Caco-2 (cell line): ENCODE results near the gene C2orf68. TPM values are rescaled to one million over a fixed set of nuclear protein-coding genes. Genes with fewer than 3 reads are reported as not detected.

Experiments
- BruUV-seq: library from RNA; stranded (reverse); fragments of 400-500 nt; replicated peaks from 2 replicates; lab custom pipeline; 2021; lab: Mats Ljungman, UMichigan
- CTCF ChIA-PET: fragments of 300-600 bp; sonication (Branson Sonifier 250); formaldehyde crosslinking; loops from one replicate; lab custom pipeline; 2022; ENCODE audit warnings: antibody characterized with exemption; lab: Charles Lee
- POLR2A ChIA-PET: fragments of 300-600 bp; sonication (Branson Sonifier 250); formaldehyde crosslinking; loops from one replicate; lab custom pipeline; 2022; ENCODE audit warnings: antibody characterized with exemption; lab: Charles Lee
- DNase-seq, 2 experiments: peaks; one replicate each; pipeline versions ENCODE4 v3.0.0 to v3.0.0-alpha.2; 2020 to 2022
- H3K27me3 ChIP-seq: replicated peaks from 2 replicates; pipeline ENCODE4 v1.6.0; 2011; ENCODE audit warnings: low read length; ENCODE audit not compliant: control insufficient read depth, insufficient read depth
- H3K36me3 ChIP-seq: 2 replicates; pipeline ENCODE4 v1.5.1; 2011; ENCODE audit warnings: low read length; ENCODE audit not compliant: control insufficient read depth, insufficient read depth
- H3K4me1 ChIP-seq: fragments of 250-450 bp; sonication (Bioruptor Pico); 2 replicates; pipeline ENCODE4 v1.5.1; 2020; ENCODE audit warnings: mild to moderate bottlenecking
- H3K4me3 ChIP-seq: 2 replicates; pipeline ENCODE4 v1.5.1; 2011; ENCODE audit warnings: low read depth, mild to moderate bottlenecking, control low read depth, low read length
- H3K9me3 ChIP-seq: fragments of 250-450 bp; sonication (Bioruptor Pico); 2 replicates; pipeline ENCODE4 v1.5.1; 2020; ENCODE audit warnings: mild to moderate bottlenecking, moderate library complexity
- H3K27ac Mint-ChIP-seq: one replicate; pipeline ENCODE4 v1.8.0; 2022; ENCODE audit warnings: mixed read lengths; ENCODE audit not compliant: unreplicated experiment
- H3K27me3 Mint-ChIP-seq: one replicate; pipeline ENCODE4 v1.8.0; 2022; ENCODE audit warnings: mixed read lengths; ENCODE audit not compliant: insufficient read depth, unreplicated experiment
- H3K36me3 Mint-ChIP-seq: one replicate; pipeline ENCODE4 v1.8.0; 2022; ENCODE audit warnings: mild to moderate bottlenecking, mixed read lengths; ENCODE audit not compliant: insufficient read depth, unreplicated experiment
- H3K4me1 Mint-ChIP-seq: one replicate; pipeline ENCODE4 v1.8.0; 2022; ENCODE audit warnings: low read depth, mixed read lengths; ENCODE audit not compliant: unreplicated experiment
- H3K4me3 Mint-ChIP-seq: one replicate; pipeline ENCODE4 v1.8.0; 2022; ENCODE audit warnings: mild to moderate bottlenecking, moderate library complexity, mixed read lengths; ENCODE audit not compliant: unreplicated experiment
- H3K9me3 Mint-ChIP-seq: one replicate; pipeline ENCODE4 v1.8.0; 2022; ENCODE audit warnings: mixed read lengths; ENCODE audit not compliant: unreplicated experiment
- intact Hi-C: fragments of 100-400 bp; cut with micrococcal nuclease; formaldehyde crosslinking; loops from one replicate; pipeline ENCODE4 v1.10.0; 2022; ENCODE audit not compliant: unreplicated experiment
- total RNA-seq: library from RNA; stranded (reverse); gene quantifications from 2 replicates; pipeline ENCODE4 v1.2.3, GENCODE V29; 2022
- TF ChIP-seq, protein P1 (sequence below), 2 experiments: fragments of 200-600 bp in 1 of 2; IDR thresholded peaks; 1 replicate in 1 of 2; 2 replicates in 1 of 2; pipeline versions ENCODE4 v1.5.1 to v1.8.0; 2011 to 2022; ENCODE audit warnings: antibody characterized with exemption in 1 of 2, control low read depth in 1 of 2, inconsistent platforms in 1 of 2, low read depth in 1 of 2, low read length in 1 of 2, mild to moderate bottlenecking in 1 of 2, moderate library complexity in 1 of 2; ENCODE audit not compliant: insufficient read depth in 1 of 2, severe bottlenecking in 1 of 2, unreplicated experiment in 1 of 2

The C2orf68 gene
- total RNA-seq, 1 experiment from 2014 or later: 54.5 TPM

DNA sequence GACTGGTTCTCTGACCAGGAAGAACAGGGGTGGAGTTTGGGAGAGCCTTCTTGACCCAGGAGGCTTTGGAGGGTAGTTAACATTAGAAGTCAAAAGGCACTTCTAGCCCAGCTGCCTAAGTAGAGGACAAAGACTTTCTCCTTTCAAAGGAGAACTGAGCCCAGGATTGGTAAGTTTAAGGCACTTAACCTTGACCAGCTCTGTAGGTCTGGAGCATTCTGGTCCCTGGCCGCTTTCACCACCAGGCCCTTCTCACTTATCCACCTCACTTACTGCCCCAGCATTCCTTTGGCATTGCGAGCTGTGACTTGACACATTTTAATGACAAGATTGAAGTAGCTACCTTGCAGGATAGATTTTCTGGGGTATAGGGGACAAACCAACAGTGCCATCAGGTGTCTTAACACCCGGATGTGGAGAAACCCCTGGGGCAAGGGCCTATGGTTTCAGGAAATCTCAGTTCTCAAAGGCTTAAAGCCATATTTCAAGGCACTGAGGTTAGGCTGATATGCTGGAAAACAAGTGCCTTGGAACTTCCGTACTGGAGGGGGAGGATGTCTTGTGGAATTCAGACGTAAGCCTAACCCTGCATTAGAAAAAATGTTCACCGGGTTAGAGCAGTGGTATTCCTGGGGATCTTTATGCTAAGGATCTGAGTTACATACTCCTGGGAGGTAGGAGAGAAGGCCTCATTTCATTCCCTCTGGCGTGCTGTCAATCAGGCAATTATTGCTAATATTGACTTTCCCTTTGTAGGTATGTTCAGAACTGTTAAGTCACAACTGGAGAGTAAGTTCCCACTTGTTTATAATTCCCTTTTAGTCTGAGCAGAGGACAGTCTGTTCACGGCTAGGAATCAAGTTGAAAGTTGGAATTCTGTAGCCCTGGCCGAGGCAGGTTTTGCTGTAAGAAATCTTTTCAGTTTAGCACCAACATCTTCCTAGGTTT lies 4.3 kb downstream of the C2orf68 start:
- intact Hi-C loops: no loop called here
- Mint-ChIP-seq H3K9me3 (no peaks in the 10 kb centered on the region), H3K27me3 (no peaks in the 10 kb centered on the region), H3K4me1 (peaks cover 7% of the 10 kb centered on the region), H3K4me3 (no peak overlapping the region), H3K36me3 (peaks cover 69% of the 10 kb centered on the region), H3K27ac (no peak overlapping the region)
- Histone ChIP-seq H3K27me3 (no peaks in the 10 kb centered on the region), H3K36me3 (no peaks in the 10 kb centered on the region), H3K9me3 (no peaks in the 10 kb centered on the region), H3K4me3 (no peak overlapping the region), H3K4me1 (peaks cover 10% of the 10 kb centered on the region; the same call in 1 of the 2 replicates)
- CTCF ChIA-PET: interaction anchor here (0.5 to 0.6 kb wide), 2 partner anchors 9 to 45 kb away, joined by 3 to 4 read pairs; partner anchors contain the start of gene USP39
- DNase-seq: no peak
- TF ChIP-seq, protein P1, sequence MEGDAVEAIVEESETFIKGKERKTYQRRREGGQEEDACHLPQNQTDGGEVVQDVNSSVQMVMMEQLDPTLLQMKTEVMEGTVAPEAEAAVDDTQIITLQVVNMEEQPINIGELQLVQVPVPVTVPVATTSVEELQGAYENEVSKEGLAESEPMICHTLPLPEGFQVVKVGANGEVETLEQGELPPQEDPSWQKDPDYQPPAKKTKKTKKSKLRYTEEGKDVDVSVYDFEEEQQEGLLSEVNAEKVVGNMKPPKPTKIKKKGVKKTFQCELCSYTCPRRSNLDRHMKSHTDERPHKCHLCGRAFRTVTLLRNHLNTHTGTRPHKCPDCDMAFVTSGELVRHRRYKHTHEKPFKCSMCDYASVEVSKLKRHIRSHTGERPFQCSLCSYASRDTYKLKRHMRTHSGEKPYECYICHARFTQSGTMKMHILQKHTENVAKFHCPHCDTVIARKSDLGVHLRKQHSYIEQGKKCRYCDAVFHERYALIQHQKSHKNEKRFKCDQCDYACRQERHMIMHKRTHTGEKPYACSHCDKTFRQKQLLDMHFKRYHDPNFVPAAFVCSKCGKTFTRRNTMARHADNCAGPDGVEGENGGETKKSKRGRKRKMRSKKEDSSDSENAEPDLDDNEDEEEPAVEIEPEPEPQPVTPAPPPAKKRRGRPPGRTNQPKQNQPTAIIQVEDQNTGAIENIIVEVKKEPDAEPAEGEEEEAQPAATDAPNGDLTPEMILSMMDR (IDR thresholded peaks at IDR 0.05; ENCODE audit: insufficient read depth in 1 of 2, low read depth in 1 of 2, low read length in 1 of 2, severe bottlenecking in 1 of 2, unreplicated experiment in 1 of 2): no peak
- no TSS peak for BruUV-seq
- POLR2A ChIA-PET: no interaction called here

DNA sequence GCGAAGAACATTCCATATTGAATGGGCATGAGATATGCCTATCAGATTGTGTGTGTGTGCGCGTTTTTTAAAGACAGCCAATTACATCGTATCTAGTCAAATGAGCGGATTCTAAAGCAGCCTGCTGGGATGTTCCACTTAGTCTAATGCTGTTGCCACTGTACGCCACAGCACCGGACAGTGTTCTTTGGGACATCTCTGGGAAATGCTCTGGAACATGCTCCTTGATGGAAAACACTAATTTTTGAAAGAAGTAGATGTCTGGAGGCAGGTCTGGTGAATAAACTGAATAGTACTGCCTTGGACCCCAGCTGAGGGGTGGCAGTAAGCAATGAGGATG lies 5.8 kb downstream of the C2orf68 start:
- BruUV-seq: no TSS peak
- intact Hi-C loops: no loop called here
- Mint-ChIP-seq H3K9me3 (no peaks in the 10 kb centered on the region), H3K27ac (no peak overlapping the region), H3K4me3 (no peak overlapping the region), H3K4me1 (peaks cover 13% of the 10 kb centered on the region), H3K27me3 (no peaks in the 10 kb centered on the region), H3K36me3 (peaks cover 59% of the 10 kb centered on the region)
- TF ChIP-seq, protein P1 (IDR thresholded peaks at IDR 0.05; ENCODE audit: insufficient read depth in 1 of 2, low read depth in 1 of 2, low read length in 1 of 2, severe bottlenecking in 1 of 2, unreplicated experiment in 1 of 2): no peak
- no peaks in the 10 kb centered on the region for H3K9me3 ChIP-seq
- H3K4me1 ChIP-seq: peaks cover 10% of the 10 kb centered on the region; the same call in 1 of the 2 replicates
- H3K27me3 ChIP-seq: no peaks in the 10 kb centered on the region
- POLR2A ChIA-PET: no interaction called here
- CTCF ChIA-PET: no interaction called here
- H3K36me3 ChIP-seq: no peaks in the 10 kb centered on the region; the same call in 1 of the 2 replicates
- H3K4me3 ChIP-seq: no peak overlapping the region
- no peak for DNase-seq

DNA sequence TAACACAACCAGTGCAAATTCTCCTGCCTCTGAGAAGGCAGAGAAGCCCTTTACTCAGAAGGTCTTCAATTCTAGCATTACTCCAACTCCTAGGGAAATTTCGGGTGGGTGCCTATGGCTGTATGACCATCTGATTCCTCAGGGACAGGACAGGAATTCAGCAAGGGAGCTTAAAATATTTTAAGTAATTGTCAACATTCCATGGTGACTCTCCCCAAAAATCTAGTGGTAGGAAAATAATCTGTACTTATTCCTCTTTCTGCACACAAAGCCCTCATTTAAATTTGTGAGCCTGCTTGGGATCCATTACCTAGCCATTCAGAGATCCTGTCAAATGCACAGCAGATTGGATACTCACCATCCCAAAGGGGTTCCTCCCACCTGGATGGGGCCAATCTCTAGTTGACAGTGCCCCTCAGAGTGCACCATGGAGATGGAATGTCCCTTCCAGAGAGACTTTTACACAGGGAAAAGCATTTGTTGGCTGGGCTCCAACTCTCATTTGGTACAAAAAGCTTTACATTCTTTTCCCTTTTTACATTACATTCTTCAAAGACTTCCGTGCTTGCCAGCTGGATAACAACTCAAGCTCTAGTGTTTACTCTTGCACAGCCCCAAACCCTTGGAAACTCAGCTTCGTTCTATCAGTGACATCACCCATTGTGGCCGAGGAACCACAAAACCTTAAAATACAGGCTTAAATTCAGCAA lies 6.3 kb downstream of the C2orf68 start:
- DNase-seq: no peak
- no peak overlapping the region for H3K27ac Mint-ChIP-seq
- ChIA-PET CTCF (no interaction called here), POLR2A (interaction anchor here (1.0 kb wide), 1 partner anchor 15 kb away, joined by 3 read pairs; no protein-coding TSS in a partner anchor)
- TF ChIP-seq, protein P1 (IDR thresholded peaks at IDR 0.05; ENCODE audit: insufficient read depth in 1 of 2, low read depth in 1 of 2, low read length in 1 of 2, severe bottlenecking in 1 of 2, unreplicated experiment in 1 of 2): no peak
- intact Hi-C loops: no loop called here
- peaks cover 61% of the 10 kb centered on the region for H3K36me3 Mint-ChIP-seq
- Histone ChIP-seq H3K4me1 (peaks cover 10% of the 10 kb centered on the region; the same call in 1 of the 2 replicates), H3K36me3 (peaks cover 2% of the 10 kb centered on the region; the same call in 1 of the 2 replicates), H3K4me3 (no peak overlapping the region), H3K27me3 (no peaks in the 10 kb centered on the region), H3K9me3 (no peaks in the 10 kb centered on the region)
- H3K9me3 Mint-ChIP-seq: no peaks in the 10 kb centered on the region
- no peak overlapping the region for H3K4me3 Mint-ChIP-seq
- H3K27me3 Mint-ChIP-seq: no peaks in the 10 kb centered on the region
- BruUV-seq: no TSS peak
- peaks cover 13% of the 10 kb centered on the region for H3K4me1 Mint-ChIP-seq
